ENCODE data around the gene LHFPL6.

Gene LHFPL6

DNA sequence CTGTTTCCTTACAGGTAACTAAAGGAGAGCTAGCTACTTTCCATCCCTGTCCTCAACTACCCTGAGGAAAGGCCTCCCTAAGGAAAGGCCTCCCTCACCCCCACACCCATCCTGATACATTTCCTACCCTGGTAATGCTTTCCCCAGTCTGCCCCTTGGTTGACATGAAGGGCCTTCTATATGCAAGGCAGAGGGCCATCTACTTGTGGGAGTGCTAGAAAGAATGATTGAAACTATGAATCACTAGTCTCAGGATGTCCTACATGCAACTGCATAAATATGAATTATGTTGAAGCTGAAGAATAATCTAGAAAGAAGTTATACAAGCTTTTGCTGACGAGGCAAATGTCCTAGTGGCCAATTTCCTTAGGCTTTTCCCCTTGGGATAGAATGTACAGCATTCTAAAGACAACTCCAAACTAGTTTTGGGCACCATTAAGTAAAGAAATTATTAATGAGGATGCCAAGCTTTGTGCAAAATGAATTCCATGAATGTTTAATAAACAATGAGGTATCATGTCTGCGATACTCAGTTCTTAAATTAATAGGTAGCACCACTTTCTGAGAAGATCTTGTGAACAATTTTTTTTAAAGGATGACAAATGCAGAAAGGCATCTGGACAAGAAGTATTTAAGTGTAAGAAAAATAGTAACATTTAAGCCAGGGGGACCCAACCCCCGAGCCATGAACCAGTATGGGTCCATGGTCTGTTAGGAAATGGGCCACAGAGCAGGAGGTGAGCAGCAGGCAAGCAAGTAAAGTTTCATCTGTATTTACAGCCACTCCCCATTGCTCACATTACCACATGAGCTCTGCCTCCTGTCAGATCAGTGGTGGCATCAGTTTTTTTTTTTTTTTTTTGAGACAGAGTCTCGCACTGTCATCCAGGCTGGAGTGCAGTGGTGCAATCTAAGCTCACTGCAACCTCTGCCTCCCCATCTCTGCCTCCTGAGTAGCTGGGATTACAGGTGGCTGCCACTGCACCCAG is 223.0 kb downstream of the LHFPL6 start:
- peak; percentile 13 for DNase-seq (ENCODE audit: low spot score)

- DNase-seq (ENCODE audit: low spot score), result no peak
These were observed 223.9 kb downstream of the LHFPL6 start for GRCh38 chr13:39379118-39379517.

DNA sequence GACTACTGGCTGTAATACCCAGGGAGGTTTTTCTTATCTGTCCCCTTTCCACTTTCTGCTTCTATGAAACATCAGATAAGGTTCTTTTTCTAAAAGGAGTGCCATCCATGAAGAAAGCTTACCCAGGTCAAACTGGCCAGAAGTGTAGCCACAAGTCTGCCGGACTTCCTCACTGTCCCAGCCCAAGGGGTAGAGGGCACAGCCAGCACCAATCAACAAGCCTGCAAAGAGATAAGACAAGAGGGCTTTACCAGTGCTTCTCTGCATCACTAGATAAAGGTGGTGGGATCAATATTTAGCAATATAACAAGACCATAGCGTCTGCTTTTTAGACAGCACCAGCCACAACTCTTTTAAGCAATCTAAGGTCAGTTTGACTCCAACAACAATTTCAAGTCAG is 224.7 kb downstream of the LHFPL6 start:
- DNase-seq (ENCODE audit: low spot score), result no peak

DNA sequence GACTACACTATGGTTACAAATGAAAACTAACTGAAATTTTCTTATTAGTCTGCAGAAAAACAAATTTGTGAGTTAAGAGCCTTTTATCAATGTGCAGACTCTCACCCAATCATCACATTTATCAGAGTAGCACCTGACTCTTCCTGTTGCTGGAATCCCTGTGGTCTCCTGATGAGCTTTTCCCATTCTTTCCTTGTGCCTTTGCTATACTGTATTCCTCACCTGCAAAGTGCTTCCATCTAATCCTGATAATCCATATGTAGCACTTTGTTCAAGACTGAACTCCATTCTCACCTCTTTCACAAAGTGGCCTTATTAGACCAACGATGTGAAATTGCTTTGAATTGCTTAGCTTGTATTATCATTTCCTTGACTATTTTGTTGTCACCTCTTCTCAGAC is 225.3 kb downstream of the LHFPL6 start:
- DNase-seq (ENCODE audit: low spot score), result no peak

DNA sequence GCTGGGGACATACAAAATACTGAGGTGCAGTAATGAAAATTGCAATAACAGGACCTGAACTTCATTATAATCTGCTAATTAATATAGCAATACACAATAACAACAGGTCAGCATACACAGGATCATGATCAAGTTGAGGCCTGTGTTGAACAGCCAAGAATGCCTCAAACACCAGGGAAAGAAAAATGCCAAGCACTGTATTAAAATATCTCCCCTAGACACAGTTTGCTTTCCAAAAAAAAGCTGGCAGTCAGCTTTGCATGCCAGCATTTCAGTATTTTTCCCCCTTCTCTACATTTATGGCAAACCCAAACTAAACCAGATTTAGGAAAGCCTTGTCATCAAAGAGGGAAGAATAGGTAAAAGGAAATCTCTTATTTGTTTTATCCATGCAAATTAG is 226.9 kb downstream of the LHFPL6 start:
- DNase-seq (ENCODE audit: low spot score), result no peak

DNA sequence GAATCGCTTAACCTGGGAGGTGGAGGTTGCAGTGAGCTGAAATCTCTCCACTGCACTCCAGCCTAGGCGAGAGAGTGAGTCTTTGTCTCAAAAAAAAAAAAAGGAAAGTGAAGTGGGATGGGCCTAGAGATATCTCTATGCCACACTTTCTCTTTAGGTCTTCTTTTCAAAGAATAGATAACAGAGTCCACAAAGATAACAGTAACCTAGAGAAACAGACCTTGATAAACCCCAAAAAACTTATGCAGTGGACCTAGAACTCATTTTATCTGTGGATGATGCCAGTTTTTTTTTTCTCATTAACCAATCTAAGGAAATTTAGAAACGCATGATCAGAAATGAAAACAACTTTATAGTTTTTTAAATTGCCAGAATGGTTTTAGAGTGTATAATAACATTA is 227.4 kb downstream of the LHFPL6 start:
- no peak for DNase-seq (ENCODE audit: low spot score)

- no peak for DNase-seq (ENCODE audit: low spot score)
These were observed 228.2 kb downstream of the LHFPL6 start for GRCh38 chr13:39374741-39375189.

DNA sequence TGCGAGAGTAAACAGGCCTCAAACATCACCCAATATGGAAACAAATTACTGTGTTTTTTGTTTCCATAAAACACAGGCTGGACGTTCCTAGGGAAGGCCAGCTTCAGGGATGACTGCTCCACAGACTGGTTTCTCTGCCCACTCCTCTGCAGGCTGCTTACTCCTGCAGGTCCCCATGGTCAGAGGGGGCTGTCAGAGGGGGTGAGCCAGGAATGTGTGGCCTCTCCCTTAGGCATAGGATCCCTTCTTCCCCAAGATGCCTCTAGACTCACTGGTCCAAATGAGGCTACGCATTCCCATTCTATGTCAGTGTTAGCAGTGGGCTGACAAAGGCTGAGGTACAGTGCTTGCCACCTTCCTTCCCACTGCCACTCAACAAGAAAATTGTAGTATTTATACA is 229.8 kb downstream of the LHFPL6 start:
- no peak for DNase-seq (ENCODE audit: low spot score)

DNA sequence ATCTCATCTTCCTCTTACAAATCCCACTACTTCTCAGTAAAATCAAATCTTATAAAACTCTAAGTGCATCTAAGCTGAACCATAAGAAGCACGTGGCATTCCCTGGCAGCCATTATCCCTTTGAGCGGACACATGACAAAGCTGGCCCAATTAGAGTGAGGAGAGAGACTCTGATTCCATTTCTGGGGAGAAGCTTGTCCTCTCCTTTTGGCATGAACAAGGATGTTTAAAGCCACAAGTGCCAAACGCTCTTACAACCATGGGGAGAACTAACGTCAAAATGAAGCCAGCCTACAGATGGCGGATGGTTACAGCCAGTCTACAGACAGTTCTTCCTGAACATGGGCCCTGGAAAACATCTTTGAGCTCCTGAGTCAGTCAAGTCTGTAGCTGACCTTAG is 231.3 kb downstream of the LHFPL6 start:
- no peak for DNase-seq (ENCODE audit: low spot score)

DNA sequence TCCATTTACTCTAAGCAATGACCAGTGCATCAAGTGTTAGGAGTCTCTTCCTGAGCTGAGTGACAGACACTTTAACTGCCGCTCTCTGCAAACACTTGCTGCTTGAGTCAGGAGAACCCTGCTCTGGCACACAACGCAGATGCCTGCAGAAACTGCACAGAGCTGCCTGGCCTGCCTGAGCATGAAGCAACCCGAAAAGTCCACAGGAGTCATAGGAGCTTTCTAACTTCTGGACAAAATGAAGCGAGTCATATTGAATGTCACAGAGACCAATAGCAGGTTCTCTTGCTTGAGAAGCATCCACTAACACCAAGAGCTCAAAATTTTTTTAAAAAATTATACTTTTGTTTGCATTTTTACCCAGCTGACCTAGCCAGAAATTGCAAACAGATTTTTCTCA is 232.4 kb downstream of the LHFPL6 start:
- DNase-seq (ENCODE audit: low spot score), result no peak

GRCh38 chr13:39370048-39370447 is 232.9 kb downstream of the LHFPL6 start:
- DNase-seq (ENCODE audit: low spot score), result no peak

DNA sequence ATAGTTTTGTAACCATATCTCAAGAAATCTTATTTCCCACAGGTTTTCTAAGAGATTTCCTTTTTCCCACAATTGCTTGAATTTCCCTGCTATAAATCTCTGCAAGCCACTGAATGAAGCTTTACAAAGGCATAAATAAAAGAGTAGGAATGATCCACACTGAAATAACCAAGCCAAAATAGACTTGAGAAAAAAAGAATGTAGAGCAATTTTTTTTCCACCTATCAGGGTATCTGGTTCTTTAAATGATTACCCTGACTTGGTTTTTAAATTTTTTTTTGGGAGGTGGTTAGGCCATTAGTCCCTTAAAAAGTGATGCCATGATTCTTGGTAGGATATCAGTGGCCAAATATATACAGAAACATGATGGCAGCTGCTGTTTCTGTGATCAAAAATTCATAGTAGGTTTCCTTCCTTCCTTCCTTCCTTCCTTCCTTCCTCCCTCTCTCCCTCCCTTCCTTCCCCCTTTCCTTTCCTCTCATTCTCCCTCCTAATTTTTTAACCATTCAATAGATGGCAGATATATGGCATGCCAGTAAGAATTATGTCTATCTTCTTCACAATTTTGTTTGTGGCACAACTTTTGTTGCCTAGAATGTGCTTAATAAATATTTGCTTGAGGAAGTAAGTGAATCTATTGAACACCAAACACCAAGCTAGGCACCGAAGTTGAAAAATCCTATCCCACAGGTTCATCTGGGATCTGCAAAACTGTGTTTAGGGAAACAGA is 233.7 kb downstream of the LHFPL6 start:
- DNase-seq (ENCODE audit: low spot score), result no peak

DNA sequence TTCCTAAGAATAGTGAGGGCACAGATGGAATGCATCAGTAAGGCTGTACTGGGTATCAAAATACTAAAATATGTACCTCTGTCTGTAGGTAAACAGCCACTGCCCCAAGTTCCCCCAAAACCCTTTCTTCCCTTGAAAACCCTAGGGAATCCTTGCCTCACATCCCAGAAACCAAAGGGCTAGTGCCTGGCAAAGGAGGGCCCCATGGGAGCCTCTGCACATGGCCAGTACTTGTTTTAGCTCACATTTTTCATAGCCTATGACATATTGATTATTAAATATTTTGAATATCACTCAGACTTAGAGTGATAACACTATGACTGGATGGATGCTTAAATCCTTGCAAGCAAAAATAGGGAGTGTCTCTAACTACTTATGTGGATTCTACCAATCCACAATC is 237.1 kb downstream of the LHFPL6 start:
- no peak for DNase-seq (ENCODE audit: low spot score)

DNA sequence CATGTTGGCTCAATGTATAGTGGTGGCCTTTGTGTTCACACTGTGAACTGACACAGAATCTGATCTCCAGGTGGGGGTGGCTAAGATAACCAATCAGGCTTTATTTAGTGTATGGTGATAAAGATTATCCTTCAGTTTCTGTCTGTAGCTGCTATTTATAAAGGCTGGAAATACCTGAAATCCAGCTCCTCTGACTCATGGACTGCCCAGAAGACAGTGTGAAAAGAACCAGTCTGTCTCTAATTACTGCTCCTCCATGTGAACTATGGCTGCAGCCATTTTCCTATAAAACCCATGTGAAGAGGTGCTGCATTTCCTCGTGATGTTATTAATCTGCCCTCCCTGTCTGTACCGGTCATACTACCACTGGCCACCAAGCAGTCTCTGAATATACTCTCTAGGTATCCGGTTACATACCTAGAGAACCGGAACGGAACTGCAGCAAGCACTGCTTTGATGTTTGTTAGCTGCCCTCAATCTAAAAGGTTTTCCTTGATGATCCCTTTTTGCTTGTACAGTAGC is 238.0 kb downstream of the LHFPL6 start:
- DNase-seq (ENCODE audit: low spot score), result peak; percentile 64

DNA sequence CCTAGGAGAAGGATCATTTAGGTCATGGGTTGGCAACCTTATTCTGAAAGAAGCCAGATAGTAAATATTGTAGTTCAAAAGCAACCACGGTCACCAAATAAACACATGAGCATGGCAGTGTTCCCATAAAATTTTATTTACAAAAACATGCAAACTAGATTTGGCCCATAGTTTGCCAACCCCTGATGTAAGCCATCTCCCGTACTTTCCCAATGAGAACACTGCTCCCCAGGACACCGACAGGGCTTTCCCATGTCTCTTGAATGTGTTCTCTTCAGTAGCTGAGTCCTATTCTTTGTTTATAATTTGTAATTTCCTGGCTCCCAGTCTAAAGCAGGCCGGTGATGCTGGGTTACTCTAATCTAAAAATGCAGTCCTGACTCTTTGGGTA is 239.6 kb downstream of the LHFPL6 start:
- DNase-seq (ENCODE audit: low spot score), result no peak

GRCh38 chr13:39362652-39363381 is 240.2 kb downstream of the LHFPL6 start:
- DNase-seq (ENCODE audit: low spot score), result peak; percentile 36

GRCh38 chr13:39353988-39354387 is 249.0 kb downstream of the LHFPL6 start:
- peak; percentile 59 for DNase-seq (ENCODE audit: low spot score)

GRCh38 chr13:39350461-39350881 is 252.5 kb downstream of the LHFPL6 start:
- DNase-seq (ENCODE audit: low spot score), result peak; percentile 25

GRCh38 chr13:39349391-39349960 is 253.5 kb downstream of the LHFPL6 start:
- DNase-seq (ENCODE audit: low spot score), result no peak

DNA sequence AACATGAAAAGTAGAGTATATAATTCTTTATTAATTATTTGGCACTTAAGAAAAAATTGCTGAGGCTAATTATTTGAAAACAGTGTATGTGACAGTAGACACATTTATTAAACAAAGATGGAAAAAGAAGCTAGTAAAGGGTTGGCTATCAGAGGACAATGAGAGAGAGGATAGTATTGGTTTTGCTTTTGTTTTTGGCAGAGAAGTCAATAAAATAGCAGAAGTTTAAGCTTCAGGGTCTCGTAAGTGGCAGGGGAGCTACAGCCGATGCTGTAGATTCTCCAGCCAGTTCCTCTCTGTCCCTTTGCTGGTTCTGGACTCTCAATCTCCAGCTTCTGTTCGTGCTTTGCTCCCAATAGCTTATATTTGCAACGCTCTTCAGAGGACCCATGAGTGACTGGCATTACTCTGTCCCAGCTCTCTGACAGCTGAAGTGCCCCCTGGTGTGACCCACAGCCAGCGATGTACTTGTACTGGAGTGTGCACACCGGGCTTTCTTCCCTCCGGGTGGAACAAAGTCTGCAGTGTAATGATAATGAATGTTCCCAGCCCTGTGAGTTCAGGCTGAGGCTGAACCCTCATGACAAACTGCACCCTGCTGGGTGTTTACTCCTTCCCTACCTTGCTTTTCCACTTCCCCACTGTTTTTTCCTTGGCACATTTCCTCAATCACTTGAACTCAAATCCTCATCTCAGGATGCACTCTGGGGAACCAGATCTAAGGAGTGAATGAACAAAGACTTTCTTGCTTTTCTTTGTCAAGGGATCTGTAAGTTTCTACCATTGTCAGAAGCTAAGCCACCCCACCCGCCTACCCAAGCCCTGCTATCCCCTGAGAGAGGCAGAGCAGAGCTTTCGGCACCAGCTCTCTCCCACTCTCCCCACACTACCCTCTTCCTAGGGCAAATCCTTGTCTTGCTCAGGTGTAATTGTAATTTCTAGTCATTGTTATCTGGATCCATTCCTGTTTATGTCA is 254.8 kb downstream of the LHFPL6 start:
- no peak for DNase-seq (ENCODE audit: low spot score)

- no peak for DNase-seq (ENCODE audit: low spot score)
These were observed 257.0 kb downstream of the LHFPL6 start for GRCh38 chr13:39345982-39346381.
